Muscle of leg (tissue), 11 donors: ENCODE results near the gene ABHD4. TPM values are rescaled to one million over a fixed set of nuclear protein-coding genes. Genes with fewer than 3 reads are reported as not detected.
"Not testable (repeated sequence)": the region's sequence is repeated elsewhere in the genome, so short reads cannot be mapped to it uniquely, and the experiment has no call there.

Source experiments
- DNase-seq: peaks from one replicate; pipeline ENCODE4 v3.0.0; 2013
- H3K27ac ChIP-seq: one replicate; pipeline ENCODE4 v1.5.1; 2013; ENCODE audit warnings: mild to moderate bottlenecking, low read length, control low read depth
- H3K27me3 ChIP-seq: one replicate; pipeline ENCODE4 v1.6.1; 2013; ENCODE audit warnings: low read length; ENCODE audit not compliant: control insufficient read depth, insufficient read depth
- H3K36me3 ChIP-seq: one replicate; pipeline ENCODE4 v1.6.1; 2013; ENCODE audit warnings: low read length; ENCODE audit not compliant: control insufficient read depth, insufficient read depth
- H3K4me1 ChIP-seq: one replicate; pipeline ENCODE4 v1.6.1; 2013; ENCODE audit warnings: low read length; ENCODE audit not compliant: control insufficient read depth, insufficient read depth
- H3K4me3 ChIP-seq: one replicate; pipeline ENCODE4 v1.5.1; 2013; ENCODE audit warnings: low read length, control low read depth
- H3K9me3 ChIP-seq: replicated peaks from 2 replicates; pipeline ENCODE4 v1.6.1; 2013; ENCODE audit warnings: low read depth, low read length; ENCODE audit not compliant: control insufficient read depth
- WGBS: methylation state at CpG from one replicate; pipeline ENCODE4 v1.1.5; 2013; ENCODE audit warnings: missing lambda C conversion rate; ENCODE audit not compliant: insufficient coverage; 5-methylcytosine and 5-hydroxymethylcytosine counted together
- polyA plus RNA-seq, 8 donors: library from polyadenylated mRNA; unstranded; fragments of 120-200 nt; gene quantifications; one replicate each; pipeline versions ENCODE4 v1.2.1 to v1.2.3, GENCODE V29; 2013; ENCODE audit warnings: inconsistent platforms in 1 of 8, low replicate concordance in 1 of 8; ENCODE audit not compliant: insufficient read length in 8 of 8, insufficient read depth in 1 of 8
- total RNA-seq: library from RNA; stranded (reverse); fragments of 120-200 nt; gene quantifications from one replicate; pipeline ENCODE4 v1.2.4, GENCODE V29; 2013

Gene ABHD4
- total and polyA plus RNA-seq, 9 donors, result 8.0 to 22.3 (median 13.9) TPM

- peaks cover 25% of the 10 kb centered on the region for H3K36me3 ChIP-seq
- H3K27ac ChIP-seq, result no peak overlapping the region
- no peak for DNase-seq
- H3K4me3 ChIP-seq, result no peak overlapping the region
- H3K9me3 ChIP-seq, result no peaks in the 10 kb centered on the region
- 74% methylated on average over 8 of the region's 11 CpGs for WGBS
- peaks cover 5% of the 10 kb centered on the region for H3K4me1 ChIP-seq
- no peaks in the 10 kb centered on the region for H3K27me3 ChIP-seq
These were observed 36.2 kb upstream of the ABHD4 start for GRCh38 chr14:22561661-22562579.

- no CpG with 5 or more reads among the region's 5 CpGs for WGBS
- no peaks in the 10 kb centered on the region for H3K27me3 ChIP-seq
- peaks cover 31% of the 10 kb centered on the region for H3K36me3 ChIP-seq
- H3K4me3 ChIP-seq, result no peak overlapping the region
- peaks cover 4% of the 10 kb centered on the region for H3K4me1 ChIP-seq
- DNase-seq, result no peak
- H3K9me3 ChIP-seq, result no peaks in the 10 kb centered on the region
- H3K27ac ChIP-seq, result no peak overlapping the region
These were observed 34.1 kb upstream of the ABHD4 start for GRCh38 chr14:22563987-22564386.

- peaks cover 33% of the 10 kb centered on the region for H3K36me3 ChIP-seq
These were observed 33.6 kb upstream of the ABHD4 start for GRCh38 chr14:22564463-22564862.

GRCh38 chr14:22565391-22565945 is 32.6 kb upstream of the ABHD4 start:
- H3K9me3 ChIP-seq, result no peaks in the 10 kb centered on the region
- WGBS, result no CpG with 5 or more reads among the region's 3 CpGs
- H3K4me3 ChIP-seq, result no peak overlapping the region
- no peak overlapping the region for H3K27ac ChIP-seq
- DNase-seq, result no peak
- no peaks in the 10 kb centered on the region for H3K27me3 ChIP-seq
- peaks cover 35% of the 10 kb centered on the region for H3K36me3 ChIP-seq
- peaks cover 4% of the 10 kb centered on the region for H3K4me1 ChIP-seq

More at GRCh38 chr14:22564463-22564862, 33.6 kb upstream of the ABHD4 start:
- DNase-seq, result no peak
- H3K9me3 ChIP-seq, result no peaks in the 10 kb centered on the region
- H3K27me3 ChIP-seq, result no peaks in the 10 kb centered on the region
- peaks cover 4% of the 10 kb centered on the region for H3K4me1 ChIP-seq
- H3K4me3 ChIP-seq, result no peak overlapping the region
- 60% methylated on average over 1 of the region's 1 CpG for WGBS
- no peak overlapping the region for H3K27ac ChIP-seq

GRCh38 chr14:22566266-22566665 is 31.8 kb upstream of the ABHD4 start:
- not testable (repeated sequence) for H3K27me3 ChIP-seq, H3K9me3 ChIP-seq, H3K4me1 ChIP-seq, DNase-seq, H3K27ac ChIP-seq, H3K4me3 ChIP-seq
- H3K36me3 ChIP-seq, result peaks cover 42% of the 10 kb centered on the region
- WGBS, result 100% methylated on average over 1 of the region's 9 CpGs

- Histone ChIP-seq H3K9me3 (no peaks in the 10 kb centered on the region), H3K4me3 (no peak overlapping the region), H3K27ac (peak overlapping the region; percentile 13), H3K36me3 (peaks cover 45% of the 10 kb centered on the region), H3K4me1 (peaks cover 8% of the 10 kb centered on the region), H3K27me3 (no peaks in the 10 kb centered on the region)
- WGBS, result no CpG with 5 or more reads among the region's 2 CpGs
- DNase-seq, result no peak
These were observed 31.3 kb upstream of the ABHD4 start for GRCh38 chr14:22566845-22567244.

GRCh38 chr14:22567437-22567836 is 30.7 kb upstream of the ABHD4 start:
- H3K27ac ChIP-seq, result no peak overlapping the region
- H3K36me3 ChIP-seq, result peaks cover 44% of the 10 kb centered on the region
- no peaks in the 10 kb centered on the region for H3K9me3 ChIP-seq
- no peak for DNase-seq
- 83% methylated on average over 1 of the region's 1 CpG for WGBS
- no peak overlapping the region for H3K4me3 ChIP-seq
- no peaks in the 10 kb centered on the region for H3K27me3 ChIP-seq
- H3K4me1 ChIP-seq, result peaks cover 8% of the 10 kb centered on the region

GRCh38 chr14:22569106-22569736 is 28.9 kb upstream of the ABHD4 start:
- Histone ChIP-seq H3K27ac (no peak overlapping the region), H3K4me3 (no peak overlapping the region)
- WGBS, result 93% methylated on average over 2 of the region's 6 CpGs

GRCh38 chr14:22569737-22570131 is 28.4 kb upstream of the ABHD4 start:
- Histone ChIP-seq H3K9me3 (no peaks in the 10 kb centered on the region), H3K4me3 (no peak overlapping the region), H3K27me3 (no peaks in the 10 kb centered on the region), H3K27ac (no peak overlapping the region), H3K36me3 (peaks cover 46% of the 10 kb centered on the region), H3K4me1 (peaks cover 8% of the 10 kb centered on the region)
- no CpG with 5 or more reads among the region's 3 CpGs for WGBS
- no peak for DNase-seq

More at GRCh38 chr14:22569106-22569736, 28.9 kb upstream of the ABHD4 start:
- no peak for DNase-seq
- Histone ChIP-seq H3K4me1 (peaks cover 8% of the 10 kb centered on the region), H3K9me3 (no peaks in the 10 kb centered on the region), H3K27me3 (no peaks in the 10 kb centered on the region), H3K36me3 (peaks cover 47% of the 10 kb centered on the region)
